Activated CD8-positive, alpha-beta T cell treated with anti-CD3 and anti-CD28 coated beads, Interleukin-2, amount 10 ng/mL, durations not matched to agents 7 days and 5 days (primary cell): ENCODE results near the gene FSTL4. TPM values are rescaled to one million over a fixed set of nuclear protein-coding genes. Genes with fewer than 3 reads are reported as not detected.
A peak's percentile ranks its signal among the peaks of the same experiment; 100 is the strongest.

ENCODE experiments used
- ATAC-seq: fragments of 150-1000 bp; cut with Tn5 transposase; one replicate; pipeline ENCODE4 v1.10.0; 2021; ENCODE audit warnings: moderate library complexity
- CTCF ChIA-PET: fragments of 350-600 bp; sonication (Branson Sonifier 250); formaldehyde crosslinking; loops from one replicate; lab custom pipeline; 2021; ENCODE audit warnings: antibody characterized with exemption; lab: Charles Lee
- POLR2A ChIA-PET: fragments of 350-600 bp; sonication (Branson Sonifier 250); formaldehyde crosslinking; loops from one replicate; lab custom pipeline; 2021; ENCODE audit warnings: antibody characterized with exemption; lab: Charles Lee
- DNase-seq: peaks from one replicate; pipeline ENCODE4 v3.0.0-alpha.2; 2020
- H3K27ac Mint-ChIP-seq: one replicate; pipeline ENCODE4 v1.8.0; 2021; ENCODE audit warnings: mild to moderate bottlenecking, mixed read lengths
- H3K27me3 Mint-ChIP-seq: one replicate; pipeline ENCODE4 v1.8.0; 2021; ENCODE audit warnings: low read depth, mixed read lengths
- H3K36me3 Mint-ChIP-seq: one replicate; pipeline ENCODE4 v1.8.0; 2021; ENCODE audit warnings: low read depth, mixed read lengths
- H3K4me1 Mint-ChIP-seq: one replicate; pipeline ENCODE4 v1.8.0; 2021; ENCODE audit warnings: low read depth, mixed read lengths
- H3K4me3 Mint-ChIP-seq: one replicate; pipeline ENCODE4 v1.8.0; 2021; ENCODE audit warnings: mild to moderate bottlenecking, mixed read lengths
- H3K9me3 Mint-ChIP-seq: one replicate; pipeline ENCODE4 v1.8.0; 2022; ENCODE audit warnings: mixed read lengths; ENCODE audit not compliant: insufficient read depth
- total RNA-seq, 2 experiments: library from RNA; stranded (reverse); gene quantifications; one replicate each; pipeline ENCODE4 v1.2.3, GENCODE V29; 2021

FSTL4 gene
- total RNA-seq, 2 experiments from 2014 or later, result not detected

- Mint-ChIP-seq H3K9me3 (no peaks in the 10 kb centered on the region), H3K27ac (no peak overlapping the region), H3K36me3 (no peaks in the 10 kb centered on the region), H3K4me1 (no peaks in the 10 kb centered on the region), H3K27me3 (peaks cover 24% of the 10 kb centered on the region), H3K4me3 (no peak overlapping the region)
- ATAC-seq (no peak), DNase-seq (no peak)
- ChIA-PET CTCF (no interaction called here), POLR2A (interaction anchor here (0.6 to 0.9 kb wide), 2 partner anchors 444 to 885 kb away, joined by 3 to 5 read pairs; no protein-coding TSS in a partner anchor)
Observed at GRCh38 chr5:133639850-133640528, 27.6 kb upstream of the FSTL4 start.

DNA sequence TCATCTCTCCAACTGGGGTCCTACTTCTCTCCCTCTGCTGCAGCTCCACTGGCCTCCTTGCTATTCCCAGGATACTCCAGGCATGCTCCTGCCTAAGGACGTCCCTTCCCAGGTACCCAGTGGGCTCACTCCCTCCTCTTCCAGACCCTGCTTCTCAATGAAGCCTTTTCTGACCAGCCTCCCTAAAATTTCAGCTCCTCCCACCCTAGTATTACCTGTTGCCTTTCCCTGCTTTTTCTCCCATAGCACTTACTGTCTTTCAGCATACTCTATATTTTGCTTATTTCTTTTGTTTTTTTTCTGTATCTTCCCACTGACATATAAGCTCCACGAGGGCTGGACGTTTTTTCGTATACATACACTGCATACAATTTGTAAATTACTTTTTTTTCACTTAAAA is 26.1 kb upstream of the FSTL4 start:
- no peaks in the 10 kb centered on the region for H3K36me3 Mint-ChIP-seq
- H3K9me3 Mint-ChIP-seq, result no peaks in the 10 kb centered on the region
- CTCF ChIA-PET, result no interaction called here
- H3K4me1 Mint-ChIP-seq, result no peaks in the 10 kb centered on the region
- POLR2A ChIA-PET, result no interaction called here
- peaks cover 22% of the 10 kb centered on the region for H3K27me3 Mint-ChIP-seq
- H3K27ac Mint-ChIP-seq, result no peak overlapping the region
- DNase-seq, result no peak
- ATAC-seq, result no peak
- H3K4me3 Mint-ChIP-seq, result no peak overlapping the region

- H3K4me1 Mint-ChIP-seq, result no peaks in the 10 kb centered on the region
- H3K27me3 Mint-ChIP-seq, result peaks cover 19% of the 10 kb centered on the region
- ChIA-PET CTCF (no interaction called here), POLR2A (no interaction called here)
- no peaks in the 10 kb centered on the region for H3K9me3 Mint-ChIP-seq
- no peak overlapping the region for H3K4me3 Mint-ChIP-seq
- H3K27ac Mint-ChIP-seq, result no peak overlapping the region
- H3K36me3 Mint-ChIP-seq, result no peaks in the 10 kb centered on the region
- ATAC-seq (no peak), DNase-seq (no peak)
Observed at GRCh38 chr5:133637206-133637605, 24.9 kb upstream of the FSTL4 start.

GRCh38 chr5:133635051-133635450 is 22.7 kb upstream of the FSTL4 start:
- ATAC-seq, result no peak
- CTCF ChIA-PET, result no interaction called here
- no peak overlapping the region for H3K4me3 Mint-ChIP-seq

DNA sequence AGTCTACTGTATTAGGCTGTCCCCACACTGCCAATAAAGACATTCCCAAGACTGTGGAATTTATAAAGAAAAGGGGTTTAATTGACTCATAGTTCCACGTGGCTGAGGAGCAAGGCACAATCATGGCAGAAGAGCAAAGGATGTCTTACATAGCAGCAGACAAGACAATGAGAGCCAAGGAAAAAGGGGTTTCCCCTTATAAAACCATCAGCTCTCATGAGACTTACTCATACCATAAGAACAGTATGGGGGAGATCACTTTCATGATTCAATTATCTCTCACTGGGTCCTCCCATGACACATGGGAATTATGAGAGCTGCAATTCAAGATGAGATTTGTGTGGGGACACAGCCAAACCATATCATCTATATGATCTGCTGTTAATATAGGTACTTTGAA is 14.8 kb upstream of the FSTL4 start:
- DNase-seq (no peak), ATAC-seq (no peak)
- Mint-ChIP-seq H3K4me1 (no peaks in the 10 kb centered on the region), H3K27ac (no peak overlapping the region), H3K9me3 (no peaks in the 10 kb centered on the region), H3K4me3 (no peak overlapping the region), H3K36me3 (no peaks in the 10 kb centered on the region), H3K27me3 (peaks cover 39% of the 10 kb centered on the region)
- ChIA-PET POLR2A (no interaction called here), CTCF (no interaction called here)

More at GRCh38 chr5:133635051-133635450, 22.7 kb upstream of the FSTL4 start:
- Mint-ChIP-seq H3K4me1 (no peaks in the 10 kb centered on the region), H3K27me3 (peaks cover 23% of the 10 kb centered on the region), H3K36me3 (no peaks in the 10 kb centered on the region), H3K27ac (no peak overlapping the region), H3K9me3 (no peaks in the 10 kb centered on the region)
- no peak for DNase-seq
- POLR2A ChIA-PET, result no interaction called here

DNA sequence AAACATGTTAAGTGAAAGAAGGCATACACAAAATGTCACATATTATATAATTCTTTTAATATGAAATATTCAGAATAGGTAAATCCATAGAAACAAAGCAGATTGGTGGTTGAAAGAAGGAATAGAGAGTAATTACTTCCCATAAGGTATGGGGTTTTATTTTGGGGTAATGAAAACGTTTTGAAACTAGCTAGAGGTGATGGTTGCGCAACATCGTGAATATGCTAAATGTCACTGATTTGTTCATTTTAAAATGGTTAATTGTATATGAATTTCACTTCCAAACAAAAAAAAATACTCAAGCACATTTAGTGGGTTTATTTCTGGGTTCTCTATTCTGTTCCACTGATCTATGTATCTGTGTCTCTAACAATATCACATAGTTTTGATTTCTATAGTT is 12.0 kb upstream of the FSTL4 start:
- ATAC-seq, result no peak
- Mint-ChIP-seq H3K27me3 (peaks cover 32% of the 10 kb centered on the region), H3K9me3 (no peaks in the 10 kb centered on the region), H3K4me3 (no peak overlapping the region), H3K4me1 (no peaks in the 10 kb centered on the region), H3K27ac (no peak overlapping the region), H3K36me3 (no peaks in the 10 kb centered on the region)
- POLR2A ChIA-PET, result no interaction called here
- DNase-seq, result no peak
- CTCF ChIA-PET, result no interaction called here

DNA sequence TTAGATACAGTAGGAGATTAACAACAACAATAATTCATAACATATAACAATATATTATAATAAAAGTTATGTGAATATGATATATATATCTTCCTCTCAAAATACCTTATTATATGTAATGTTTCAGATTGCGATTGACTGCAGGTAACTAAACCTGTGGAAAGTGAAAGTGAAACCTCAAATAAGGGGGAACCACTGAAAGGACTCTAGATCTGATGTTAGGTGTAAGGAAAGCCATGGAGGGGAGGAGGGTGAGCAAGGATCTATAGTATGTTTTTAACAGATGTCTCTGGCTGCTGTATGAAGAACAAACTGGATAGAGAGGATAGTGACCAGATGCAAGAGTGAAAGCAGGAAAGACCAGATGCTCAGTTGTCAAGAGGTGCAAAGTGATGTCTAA is 5.8 kb upstream of the FSTL4 start:
- no peak overlapping the region for H3K4me3 Mint-ChIP-seq
- POLR2A ChIA-PET, result no interaction called here

GRCh38 chr5:133613743-133614142 is 1.4 kb upstream of the FSTL4 start:
- ATAC-seq (no peak), DNase-seq (no peak)
- no peaks in the 10 kb centered on the region for H3K36me3 Mint-ChIP-seq
- POLR2A ChIA-PET, result no interaction called here
- no peak overlapping the region for H3K27ac Mint-ChIP-seq
- CTCF ChIA-PET, result no interaction called here
- H3K27me3 Mint-ChIP-seq, result peaks cover 55% of the 10 kb centered on the region
- H3K4me1 Mint-ChIP-seq, result peaks cover 6% of the 10 kb centered on the region
- no peaks in the 10 kb centered on the region for H3K9me3 Mint-ChIP-seq
- H3K4me3 Mint-ChIP-seq, result no peak overlapping the region

More for the DNA sequence above, 5.8 kb upstream of the FSTL4 start:
- peaks cover 45% of the 10 kb centered on the region for H3K27me3 Mint-ChIP-seq
- H3K36me3 Mint-ChIP-seq, result no peaks in the 10 kb centered on the region
- no peak for DNase-seq
- CTCF ChIA-PET, result no interaction called here
- no peaks in the 10 kb centered on the region for H3K9me3 Mint-ChIP-seq
- H3K27ac Mint-ChIP-seq, result no peak overlapping the region
- ATAC-seq, result peak; percentile 49
- peaks cover 4% of the 10 kb centered on the region for H3K4me1 Mint-ChIP-seq

DNA sequence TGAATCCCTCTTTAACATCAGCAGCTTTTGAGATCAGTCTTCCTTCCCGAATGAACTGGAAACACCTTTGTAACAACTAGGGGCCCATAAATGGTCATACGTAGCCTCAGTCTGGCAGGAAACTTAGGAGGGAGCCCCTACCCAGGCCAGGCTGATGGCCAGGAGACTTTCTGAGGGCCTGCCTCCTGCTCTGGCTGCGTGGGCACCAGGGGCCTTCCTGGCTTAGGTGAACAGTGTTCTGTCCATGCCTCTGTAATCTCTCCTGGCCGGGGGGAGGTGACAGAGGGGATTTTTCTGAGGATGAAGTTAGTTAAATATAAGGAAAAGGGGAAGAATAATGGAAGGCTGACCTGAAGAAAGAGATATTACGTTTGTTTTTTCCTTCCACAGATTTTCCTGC is 843 bp upstream of the FSTL4 start:
- ChIA-PET POLR2A (no interaction called here), CTCF (interaction anchor here (1.0 kb wide), 1 partner anchor 256 kb away, joined by 3 read pairs; no protein-coding TSS in a partner anchor)
- Mint-ChIP-seq H3K27ac (no peak overlapping the region), H3K9me3 (no peaks in the 10 kb centered on the region), H3K36me3 (no peaks in the 10 kb centered on the region), H3K4me3 (peak overlapping the region; percentile 38), H3K27me3 (peaks cover 57% of the 10 kb centered on the region), H3K4me1 (peaks cover 4% of the 10 kb centered on the region)
- ATAC-seq (no peak), DNase-seq (no peak)

DNA sequence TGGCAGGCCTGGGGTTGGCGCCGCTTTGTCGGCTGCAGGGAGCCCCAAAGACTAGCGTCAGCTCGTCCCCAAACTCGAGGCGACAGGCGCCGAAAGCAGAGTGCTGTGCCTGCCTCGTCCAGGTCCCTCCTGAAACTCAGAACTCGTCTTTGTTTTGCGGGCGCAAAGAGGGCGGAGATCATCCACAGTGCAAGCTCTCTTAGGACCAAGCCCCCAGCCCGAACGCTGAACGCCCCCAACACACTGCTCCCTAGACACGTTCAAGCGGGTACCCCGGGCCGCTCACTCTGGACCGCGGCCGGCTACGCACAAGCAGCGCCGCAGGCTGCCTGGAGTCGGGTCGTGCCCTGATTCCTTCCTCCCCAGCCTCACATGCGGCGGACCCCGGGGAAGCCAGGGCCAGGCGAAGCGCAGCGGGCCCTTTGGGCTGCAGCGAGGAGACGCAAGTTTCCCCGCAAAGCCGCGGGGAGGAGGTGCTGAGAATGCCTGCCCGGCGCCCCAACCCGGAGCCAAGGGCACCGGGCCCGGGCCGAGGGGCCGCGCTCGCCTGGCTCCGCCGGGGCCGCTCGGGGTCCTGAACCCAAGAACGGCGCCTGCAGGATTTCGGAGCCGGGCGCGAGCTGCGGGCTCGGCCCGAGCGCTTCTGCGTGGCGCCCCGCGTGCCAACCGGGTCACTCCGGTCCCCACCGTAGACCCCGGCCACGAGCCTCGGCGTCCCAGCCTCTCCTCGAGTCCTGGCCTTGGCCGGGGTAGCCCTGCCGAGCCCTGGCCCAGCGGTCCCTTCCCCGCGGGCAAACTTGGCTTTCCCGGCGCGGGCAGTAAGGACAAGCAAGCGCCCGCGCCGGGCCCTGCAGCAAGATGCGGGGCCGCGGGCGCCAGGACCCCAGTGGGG is 738 bp downstream of the FSTL4 start:
- DNase-seq, result peak; percentile 9

DNA sequence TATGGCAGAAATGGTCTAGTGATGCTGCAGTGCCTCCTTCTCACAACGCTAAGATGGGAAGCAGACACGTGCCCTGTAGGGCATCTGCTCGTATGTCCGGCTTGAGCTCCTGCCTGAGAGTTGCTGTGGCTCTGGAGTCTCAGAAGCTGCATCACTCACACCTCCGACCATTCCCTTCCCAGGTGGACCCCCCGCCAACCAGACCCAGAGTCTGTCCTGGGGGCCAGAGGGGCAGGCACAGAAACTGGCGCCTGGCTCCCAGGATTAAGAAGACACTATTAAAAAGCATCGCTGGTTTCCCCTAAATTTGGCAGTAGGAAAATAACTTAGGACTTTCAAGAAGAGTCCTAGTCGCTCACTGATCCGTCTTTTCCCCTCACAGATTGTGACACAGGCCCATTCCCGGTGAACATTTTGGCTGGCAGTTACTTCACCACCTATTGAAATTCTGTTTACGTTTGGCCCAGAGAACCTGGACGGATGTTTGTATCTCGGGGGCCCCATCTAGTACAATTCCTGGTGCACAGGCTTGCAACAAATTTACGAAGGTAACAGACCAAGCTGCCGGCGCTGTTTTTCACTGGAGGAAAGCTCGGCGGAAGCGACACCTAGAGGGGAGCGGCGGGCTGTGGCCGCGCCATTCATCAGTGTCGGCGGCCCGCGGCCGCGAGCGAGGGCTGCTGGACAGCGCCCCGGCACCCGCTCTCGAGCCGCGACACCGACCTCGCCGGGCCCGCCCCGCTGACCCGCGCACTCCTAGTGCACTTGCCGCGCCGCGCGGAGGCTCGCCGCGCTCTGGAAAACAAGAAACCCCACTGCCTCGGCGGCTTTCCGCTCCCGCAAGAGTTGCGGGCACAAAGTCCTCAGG is 1.6 kb downstream of the FSTL4 start:
- no peaks in the 10 kb centered on the region for H3K36me3 Mint-ChIP-seq

More for the DNA sequence above, 738 bp downstream of the FSTL4 start:
- ChIA-PET CTCF (interaction anchor here (1.5 to 1.8 kb wide), 2 partner anchors 12 to 59 kb away, joined by 3 to 6 read pairs; no protein-coding TSS in a partner anchor), POLR2A (no interaction called here)
- Mint-ChIP-seq H3K4me1 (peaks cover 2% of the 10 kb centered on the region), H3K27me3 (peaks cover 61% of the 10 kb centered on the region), H3K4me3 (peak overlapping the region; percentile 28), H3K27ac (no peak overlapping the region), H3K36me3 (no peaks in the 10 kb centered on the region), H3K9me3 (no peaks in the 10 kb centered on the region)
- peak; percentile 22 for ATAC-seq

More for the DNA sequence above, 1.6 kb downstream of the FSTL4 start:
- Mint-ChIP-seq H3K9me3 (no peaks in the 10 kb centered on the region), H3K27me3 (peaks cover 63% of the 10 kb centered on the region), H3K4me1 (peaks cover 2% of the 10 kb centered on the region), H3K4me3 (peak overlapping the region; percentile 28), H3K27ac (no peak overlapping the region)
- ATAC-seq (peak; percentile 67), DNase-seq (peak; percentile 53)
- ChIA-PET POLR2A (no interaction called here), CTCF (interaction anchor here (1.5 to 1.8 kb wide), 2 partner anchors 13 to 58 kb away, joined by 3 to 6 read pairs; no protein-coding TSS in a partner anchor)
